HepG2 (cell line): ENCODE data around the gene EEFSEC.

ENCODE experiments used
- AHR ChIP-seq: IDR thresholded peaks from 2 replicates; pipeline ENCODE4 v1.6.1; 2018; ENCODE audit warnings: missing genetic modification reagents, missing compliant biosample characterization
- CBX5 ChIP-seq: sonication (generic); formaldehyde crosslinking; IDR thresholded peaks from 2 replicates; pipeline ENCODE4 v1.4.0; 2020; ENCODE audit warnings: missing genetic modification reagents, borderline replicate concordance
- CTCF ChIP-seq: sonication (generic); formaldehyde crosslinking; IDR thresholded peaks from 2 replicates; pipeline ENCODE4 v1.5.0; 2020; ENCODE audit warnings: mild to moderate bottlenecking, missing genetic modification reagents, moderate library complexity
- FOXA1 ChIP-seq, 2 experiments: fragments of 450-650 bp in 1 of 2; sonication (generic) in 1 of 2; formaldehyde crosslinking in 1 of 2; IDR thresholded peaks; 2 replicates each; pipeline versions ENCODE4 v1.4.0 to v1.6.1; 2016 to 2020; ENCODE audit warnings: missing genetic modification reagents in 1 of 2
- MNT ChIP-seq: fragments of 450-650 bp; IDR thresholded peaks from 2 replicates; pipeline ENCODE4 v1.6.1; 2016
- RBFOX2 ChIP-seq: fragments of 200-400 bp; formaldehyde crosslinking; IDR thresholded peaks from 2 replicates; pipeline ENCODE4 v1.6.1; 2017; ENCODE audit warnings: low read depth, mild to moderate bottlenecking, low read length
- TAF1 ChIP-seq: sonication (generic); formaldehyde crosslinking; IDR thresholded peaks from 2 replicates; pipeline ENCODE4 v1.4.0; 2020; ENCODE audit warnings: missing genetic modification reagents
- TCF12 ChIP-seq, 2 experiments: fragments of 450-650 bp in 1 of 2; sonication (generic) in 1 of 2; formaldehyde crosslinking in 1 of 2; IDR thresholded peaks; 2 replicates each; pipeline versions ENCODE4 v1.6.1 to v1.8.0; 2017 to 2022; ENCODE audit warnings: antibody characterized with exemption in 1 of 2, mild to moderate bottlenecking in 1 of 2, missing genetic modification reagents in 1 of 2, moderate library complexity in 1 of 2
- ZNF10 ChIP-seq: sonication (generic); formaldehyde crosslinking; IDR thresholded peaks from 2 replicates; pipeline ENCODE4 v1.4.0; 2020; ENCODE audit warnings: mild to moderate bottlenecking, low read depth, missing genetic modification reagents, borderline replicate concordance
- ZNF12 ChIP-seq: sonication (generic); formaldehyde crosslinking; IDR thresholded peaks from 2 replicates; pipeline ENCODE4 v1.5.0; 2020; ENCODE audit warnings: missing genetic modification reagents
- ZNF7 ChIP-seq: IDR thresholded peaks from 2 replicates; pipeline ENCODE4 v1.6.1; 2016; ENCODE audit warnings: missing biosample characterization, missing genetic modification reagents

GRCh38 chr3:128155616-128156360, 2.5 kb downstream of the EEFSEC start:
- no peak for TF ChIP-seq TCF12 (IDR thresholded peaks at IDR 0.05)
- TF ChIP-seq TCF12 (CRISPR knock-in tag; IDR thresholded peaks at IDR 0.05): no peak
- TF ChIP-seq TAF1 (CRISPR knock-in tag): no peak
- TF ChIP-seq CBX5 (CRISPR knock-in tag): no peak
- no peak for TF ChIP-seq CTCF (CRISPR knock-in tag)
- no peak for TF ChIP-seq ZNF10 (CRISPR knock-in tag)
- TF ChIP-seq ZNF7: no peak
- no peak for TF ChIP-seq MNT
- TF ChIP-seq AHR (CRISPR knock-in tag): no peak
- TF ChIP-seq RBFOX2: no peak
- TF ChIP-seq FOXA1 (IDR thresholded peaks at IDR 0.05): no peak
- TF ChIP-seq FOXA1 (CRISPR knock-in tag; IDR thresholded peaks at IDR 0.05): no peak
- TF ChIP-seq ZNF12 (CRISPR knock-in tag): no peak
